ENCODE results near the gene CRADD.

GRCh38 chr12:93757792-93758694 lies 80.9 kb downstream of the CRADD start:
- TF ChIP-seq, protein P1, sequence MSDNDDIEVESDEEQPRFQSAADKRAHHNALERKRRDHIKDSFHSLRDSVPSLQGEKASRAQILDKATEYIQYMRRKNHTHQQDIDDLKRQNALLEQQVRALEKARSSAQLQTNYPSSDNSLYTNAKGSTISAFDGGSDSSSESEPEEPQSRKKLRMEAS (IDR thresholded peaks at IDR 0.05; ENCODE audit: low read depth) = no peak
- TF ChIP-seq, protein P2, sequence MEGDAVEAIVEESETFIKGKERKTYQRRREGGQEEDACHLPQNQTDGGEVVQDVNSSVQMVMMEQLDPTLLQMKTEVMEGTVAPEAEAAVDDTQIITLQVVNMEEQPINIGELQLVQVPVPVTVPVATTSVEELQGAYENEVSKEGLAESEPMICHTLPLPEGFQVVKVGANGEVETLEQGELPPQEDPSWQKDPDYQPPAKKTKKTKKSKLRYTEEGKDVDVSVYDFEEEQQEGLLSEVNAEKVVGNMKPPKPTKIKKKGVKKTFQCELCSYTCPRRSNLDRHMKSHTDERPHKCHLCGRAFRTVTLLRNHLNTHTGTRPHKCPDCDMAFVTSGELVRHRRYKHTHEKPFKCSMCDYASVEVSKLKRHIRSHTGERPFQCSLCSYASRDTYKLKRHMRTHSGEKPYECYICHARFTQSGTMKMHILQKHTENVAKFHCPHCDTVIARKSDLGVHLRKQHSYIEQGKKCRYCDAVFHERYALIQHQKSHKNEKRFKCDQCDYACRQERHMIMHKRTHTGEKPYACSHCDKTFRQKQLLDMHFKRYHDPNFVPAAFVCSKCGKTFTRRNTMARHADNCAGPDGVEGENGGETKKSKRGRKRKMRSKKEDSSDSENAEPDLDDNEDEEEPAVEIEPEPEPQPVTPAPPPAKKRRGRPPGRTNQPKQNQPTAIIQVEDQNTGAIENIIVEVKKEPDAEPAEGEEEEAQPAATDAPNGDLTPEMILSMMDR (IDR thresholded peaks at IDR 0.05) = no peak
- TF ChIP-seq RFX5 (IDR thresholded peaks at IDR 0.05; ENCODE audit: low read length) = no peak
- peak; percentile 36; the same call in 1 of the 2 replicates for TF ChIP-seq MXI1 (IDR thresholded peaks at IDR 0.05; ENCODE audit: low read depth, low read length)
- no peak for TF ChIP-seq POLR2AphosphoS5 (IDR thresholded peaks at IDR 0.05; ENCODE audit: low read depth, low read length)
- no peak for TF ChIP-seq NRF1 (IDR thresholded peaks at IDR 0.05; ENCODE audit: low read depth, low read length)
- no peak for TF ChIP-seq REST (IDR thresholded peaks at IDR 0.05; ENCODE audit: low read depth, low read length)
- TF ChIP-seq, protein P3, sequence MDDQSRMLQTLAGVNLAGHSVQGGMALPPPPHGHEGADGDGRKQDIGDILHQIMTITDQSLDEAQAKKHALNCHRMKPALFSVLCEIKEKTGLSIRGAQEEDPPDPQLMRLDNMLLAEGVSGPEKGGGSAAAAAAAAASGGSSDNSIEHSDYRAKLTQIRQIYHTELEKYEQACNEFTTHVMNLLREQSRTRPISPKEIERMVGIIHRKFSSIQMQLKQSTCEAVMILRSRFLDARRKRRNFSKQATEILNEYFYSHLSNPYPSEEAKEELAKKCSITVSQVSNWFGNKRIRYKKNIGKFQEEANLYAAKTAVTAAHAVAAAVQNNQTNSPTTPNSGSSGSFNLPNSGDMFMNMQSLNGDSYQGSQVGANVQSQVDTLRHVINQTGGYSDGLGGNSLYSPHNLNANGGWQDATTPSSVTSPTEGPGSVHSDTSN (IDR thresholded peaks at IDR 0.05) = no peak
- TF ChIP-seq TCF12 (IDR thresholded peaks at IDR 0.05) = no peak
- TF ChIP-seq SMC3 (IDR thresholded peaks at IDR 0.05; ENCODE audit: low read depth, low read length) = no peak
- TF ChIP-seq NFIC (IDR thresholded peaks at IDR 0.05; ENCODE audit: borderline replicate concordance) = no peak
